DMS114 treated with DMSO at 0.1 percent for 48 hours (cell line): ENCODE data around the gene ADRM1.

Source experiments
- DNase-seq: peaks from one replicate; lab custom pipeline; 2025; ENCODE audit not compliant: unreplicated experiment; lab: John Stamatoyannopoulos, UW

The ADRM1 gene

GRCh38 chr20:62323146-62323979, 20.6 kb downstream of the ADRM1 start:
- no peak for DNase-seq

GRCh38 chr20:62323980-62324906, 21.4 kb downstream of the ADRM1 start:
- DNase-seq: no peak

GRCh38 chr20:62325172-62325905, 22.5 kb downstream of the ADRM1 start:
- DNase-seq: no peak

- no peak for DNase-seq
Observed at GRCh38 chr20:62326559-62326958, 23.8 kb downstream of the ADRM1 start.

GRCh38 chr20:62326959-62327725, 24.3 kb downstream of the ADRM1 start:
- DNase-seq: no peak

- DNase-seq: no peak
Observed at GRCh38 chr20:62327726-62328495, 25.1 kb downstream of the ADRM1 start.

GRCh38 chr20:62328684-62329388, 26.0 kb downstream of the ADRM1 start:
- DNase-seq: no peak

GRCh38 chr20:62329389-62330377, 26.9 kb downstream of the ADRM1 start:
- DNase-seq: no peak

GRCh38 chr20:62330576-62331317, 27.9 kb downstream of the ADRM1 start:
- DNase-seq: no peak

- no peak for DNase-seq
Observed at GRCh38 chr20:62331347-62331746, 28.6 kb downstream of the ADRM1 start.

- DNase-seq: no peak
Observed at GRCh38 chr20:62332421-62332820, 29.6 kb downstream of the ADRM1 start.

GRCh38 chr20:62332989-62333819, 30.4 kb downstream of the ADRM1 start:
- DNase-seq: no peak

GRCh38 chr20:62333820-62334595, 31.2 kb downstream of the ADRM1 start:
- DNase-seq: no peak

- no peak for DNase-seq
Observed at GRCh38 chr20:62334881-62335280, 32.1 kb downstream of the ADRM1 start.

- no peak for DNase-seq
Observed at GRCh38 chr20:62335532-62335931, 32.7 kb downstream of the ADRM1 start.

GRCh38 chr20:62336329-62336728, 33.5 kb downstream of the ADRM1 start:
- DNase-seq: no peak
